Psoas muscle (tissue), 8 donors: ENCODE data around the gene GDPGP1. TPM values are rescaled to one million over a fixed set of nuclear protein-coding genes. Genes with fewer than 3 reads are reported as not detected.

Experiments
- ATAC-seq, 4 donors: fragments of 200-7000 bp; cut with Tn5 transposase; one replicate each; pipeline ENCODE4 v1.9.1; 2020; ENCODE audit warnings: moderate library complexity in 3 of 4, mild to moderate bottlenecking in 2 of 4
- DNase-seq, 2 donors: peaks; one replicate each; pipeline ENCODE4 v3.0.0-alpha.2; 2020
- H3K27ac ChIP-seq: fragments of 200-600 bp; one replicate; pipeline ENCODE4 v1.8.0; 2022
- H3K27me3 ChIP-seq, 3 donors: fragments of 200-600 bp in 1 of 3; one replicate each; pipeline versions ENCODE4 v1.6.1 to v1.8.0; 2013 to 2022; ENCODE audit warnings: low read length in 2 of 3, mild to moderate bottlenecking in 2 of 3, moderate library complexity in 1 of 3; ENCODE audit not compliant: insufficient read depth in 3 of 3
- H3K36me3 ChIP-seq, 2 donors: fragments of 200-600 bp in 1 of 2; one replicate each; pipeline versions ENCODE4 v1.6.1 to v1.8.0; 2013 to 2022; ENCODE audit warnings: low read depth in 1 of 2, mild to moderate bottlenecking in 1 of 2, moderate library complexity in 1 of 2; ENCODE audit not compliant: insufficient read depth in 1 of 2
- H3K4me1 ChIP-seq: fragments of 200-600 bp; one replicate; pipeline ENCODE4 v1.8.0; 2022
- H3K4me3 ChIP-seq: fragments of 200-600 bp; one replicate; pipeline ENCODE4 v1.8.0; 2022; ENCODE audit warnings: mild to moderate bottlenecking
- H3K9me3 ChIP-seq: fragments of 200-600 bp; one replicate; pipeline ENCODE4 v1.8.0; 2022
- CTCF ChIP-seq: fragments of 200-600 bp; IDR thresholded peaks from one replicate; pipeline ENCODE4 v1.8.0; 2022; ENCODE audit warnings: antibody characterized with exemption
- WGBS, 3 donors: extraction: QIAGEN DNeasy Blood & Tissue Kit; methylation state at CpG; one replicate each; pipeline versions ENCODE4 v1.1.6 to v1.1.7; 2013; 5-methylcytosine and 5-hydroxymethylcytosine counted together
- intact Hi-C, 2 donors: fragments of 100-400 bp; cut with DNase I; formaldehyde crosslinking; loops; one replicate each; pipeline versions ENCODE4 v1.11.0 to v1.14.2; 2022
- polyA plus RNA-seq, 3 donors: library from polyadenylated mRNA; stranded (reverse); fragments of 200-250 nt; gene quantifications; one replicate each; pipeline ENCODE4 v1.2.3, GENCODE V29; 2013
- total RNA-seq, 4 donors: library from RNA; stranded (reverse); fragmentation: NEBNext Ultra II Directional in 2 of 4; extraction: Animal tissue kit (Norgen Biotek cat#: 25700) in 2 of 4; gene quantifications; one replicate each; pipeline versions ENCODE4 v1.2.1 to v1.2.4, GENCODE V29; 2021 to 2023
- donor health status: healthy with polysubstance abuse.
- donor health status: DM: no; HTN: no; CAD: no; lungs with moderate emphysema.
- donor health status: Bipolar disorder and iron deficiency.
- donor health status: healthy.
- donor health status: DM: yes; HTN: yes; CAD: no.
- donor health status: DM: no; HTN: no; CAD: no.
- donor health status: DM: no; HTN: no; CAD: no.
- donor health status: DM: yes; HTN: yes; CAD: no.

Gene GDPGP1
- total and polyA plus RNA-seq, 7 donors: 0.96 to 5.9 (median 3.1) TPM

GRCh38 chr15:90209591-90209990 lies 24.4 kb upstream of the GDPGP1 start:
- Histone ChIP-seq H3K27ac (no peak overlapping the region), H3K4me3 (no peak overlapping the region), H3K4me1 (no peaks in the 10 kb centered on the region), H3K9me3 (no peaks in the 10 kb centered on the region), H3K27me3 (no peaks in the 10 kb centered on the region), H3K36me3 (no peaks in the 10 kb centered on the region)
- WGBS, 3 donors: 68 to 83% (median 75%) methylated on average over 9 of the region's 9 CpGs
- intact Hi-C loops: no loop called here
- no peak for DNase-seq
- no peak for TF ChIP-seq CTCF
- ATAC-seq: no peak

- DNase-seq (no peak), ATAC-seq (no peak)
- WGBS, 3 donors: 83 to 87% (median 86%) methylated on average over 8 of the region's 8 CpGs
- Histone ChIP-seq H3K4me3 (no peak overlapping the region), H3K4me1 (no peaks in the 10 kb centered on the region), H3K27ac (no peak overlapping the region), H3K9me3 (no peaks in the 10 kb centered on the region), H3K36me3 (no peaks in the 10 kb centered on the region), H3K27me3 (no peaks in the 10 kb centered on the region)
- intact Hi-C loops: no loop called here
- no peak for TF ChIP-seq CTCF
Observed at GRCh38 chr15:90210593-90210992, 23.4 kb upstream of the GDPGP1 start.

- Histone ChIP-seq H3K36me3 (no peaks in the 10 kb centered on the region), H3K27ac (no peak overlapping the region), H3K4me1 (no peaks in the 10 kb centered on the region), H3K27me3 (no peaks in the 10 kb centered on the region), H3K4me3 (no peak overlapping the region), H3K9me3 (no peaks in the 10 kb centered on the region)
- intact Hi-C loops: no loop called here
- 83 to 94% (median 85%) methylated on average over 9 of the region's 9 CpGs for WGBS, 3 donors
- no peak for DNase-seq
- peak in 1 of 4 donors; percentile 13 for ATAC-seq
- no peak for TF ChIP-seq CTCF
Observed at GRCh38 chr15:90211009-90211408, 23.0 kb upstream of the GDPGP1 start.

GRCh38 chr15:90211440-90212143 lies 22.4 kb upstream of the GDPGP1 start:
- peak in 1 of 4 donors; percentile 29 for ATAC-seq
- Histone ChIP-seq H3K27ac (no peak overlapping the region), H3K4me3 (no peak overlapping the region), H3K4me1 (no peaks in the 10 kb centered on the region), H3K36me3 (no peaks in the 10 kb centered on the region), H3K27me3 (no peaks in the 10 kb centered on the region), H3K9me3 (no peaks in the 10 kb centered on the region)
- TF ChIP-seq CTCF: no peak
- no peak for DNase-seq
- intact Hi-C loops: no loop called here
- WGBS, 3 donors: 54 to 74% (median 62%) methylated on average over 12 to 13 of the region's 13 CpGs
